Cerebellar cortex (tissue), 1 donor: ENCODE results near the gene SETD2.
A peak's percentile ranks its signal among the peaks of the same experiment; 100 is the strongest.

ENCODE experiments used
- DNase-seq: peaks from one replicate; pipeline ENCODE4 v3.0.0-alpha.2; 2015; ENCODE audit warnings: low spot score

The SETD2 gene

DNA sequence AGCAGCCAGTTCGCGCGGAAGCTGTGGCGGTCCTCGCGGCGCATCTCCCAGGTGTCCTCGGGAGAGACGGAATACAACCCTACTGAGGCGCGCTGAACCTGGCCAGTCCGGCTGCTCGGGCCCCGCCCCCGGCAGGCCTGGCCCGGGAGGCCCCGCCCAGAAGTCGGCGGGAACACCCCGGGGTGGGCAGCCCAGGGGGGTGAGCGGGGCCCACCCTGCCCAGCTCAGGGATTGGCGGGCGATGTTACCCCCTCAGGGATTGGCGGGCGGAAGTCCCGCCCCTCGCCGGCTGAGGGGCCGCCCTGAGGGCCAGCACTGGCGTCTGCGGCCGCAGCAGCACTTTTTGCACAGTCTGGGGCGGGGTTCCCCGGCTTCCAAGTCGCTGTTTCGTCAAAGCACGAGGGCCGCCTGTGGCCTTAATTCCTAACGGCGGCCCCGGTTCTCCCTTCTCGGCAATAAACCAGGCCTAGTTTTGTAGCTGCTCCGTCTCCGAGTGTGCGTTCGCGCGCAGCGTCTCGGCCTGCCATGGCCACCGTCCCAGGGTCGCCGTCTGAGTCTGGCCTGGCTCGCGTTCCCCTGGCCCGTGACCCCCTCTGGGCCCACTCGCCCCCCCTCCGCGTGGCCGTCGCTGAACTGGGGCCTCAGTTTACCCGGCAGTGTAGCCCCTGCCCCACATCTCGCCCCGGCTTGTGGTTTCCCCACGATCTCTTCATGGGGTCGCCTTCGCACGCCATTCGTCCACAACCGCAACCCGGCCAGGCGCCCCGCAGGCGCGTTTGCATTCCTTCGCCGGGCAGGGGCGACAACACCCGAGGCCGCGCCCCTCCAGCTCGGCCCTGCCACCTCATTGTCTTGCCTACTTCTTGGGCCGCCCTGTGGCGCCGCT is 154.4 kb downstream of the SETD2 start:
- DNase-seq, result peak; percentile 65

- no peak for DNase-seq
Observed at GRCh38 chr3:47008851-47009224, 155.1 kb downstream of the SETD2 start.

GRCh38 chr3:47008234-47008796 is 155.6 kb downstream of the SETD2 start:
- no peak for DNase-seq

- DNase-seq, result no peak
Observed at GRCh38 chr3:47007482-47008233, 156.3 kb downstream of the SETD2 start.

DNA sequence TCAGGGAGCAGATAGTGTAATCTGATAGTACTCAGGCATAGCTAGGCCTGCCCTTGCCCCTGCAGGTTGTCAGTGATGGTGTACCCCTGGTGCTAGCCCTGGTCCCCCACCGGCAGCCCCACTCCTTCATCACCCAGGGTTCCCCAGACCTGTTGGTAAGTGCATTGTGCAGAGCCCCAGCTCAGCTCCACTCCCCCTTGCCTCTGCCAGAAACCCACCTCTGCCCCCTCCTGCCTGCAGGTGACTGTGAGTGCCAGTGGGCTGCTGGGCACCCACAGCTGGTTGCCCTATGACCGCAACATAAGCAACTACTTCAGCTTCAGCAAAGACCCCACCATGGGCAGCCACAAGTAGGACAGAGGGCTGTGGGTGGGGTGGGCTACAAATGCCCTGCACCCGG is 156.9 kb downstream of the SETD2 start:
- no peak for DNase-seq

DNA sequence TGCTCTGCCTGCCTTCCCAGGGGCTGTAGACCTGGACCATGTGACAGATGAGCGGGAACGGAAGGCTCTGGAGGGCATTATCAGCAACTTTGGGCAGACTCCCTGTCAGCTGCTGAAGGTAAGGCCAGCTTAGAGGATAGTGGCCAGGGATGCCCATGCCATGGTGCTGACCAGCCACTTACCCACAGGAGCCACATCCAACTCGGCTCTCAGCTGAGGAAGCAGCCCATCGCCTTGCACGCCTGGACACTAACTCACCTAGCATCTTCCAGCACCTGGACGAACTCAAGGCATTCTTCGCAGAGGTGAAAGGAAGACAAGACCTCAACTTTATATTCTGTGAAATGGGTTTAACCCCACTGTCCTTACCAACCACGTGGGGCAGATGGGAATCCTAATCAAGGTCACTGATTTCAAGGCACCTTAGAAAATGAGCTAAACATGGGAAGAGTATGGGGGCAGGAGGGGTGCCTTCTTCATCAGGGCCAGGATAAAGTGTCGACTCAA is 157.7 kb downstream of the SETD2 start:
- DNase-seq, result no peak

GRCh38 chr3:47005212-47006144 is 158.4 kb downstream of the SETD2 start:
- DNase-seq, result peak; percentile 59

DNA sequence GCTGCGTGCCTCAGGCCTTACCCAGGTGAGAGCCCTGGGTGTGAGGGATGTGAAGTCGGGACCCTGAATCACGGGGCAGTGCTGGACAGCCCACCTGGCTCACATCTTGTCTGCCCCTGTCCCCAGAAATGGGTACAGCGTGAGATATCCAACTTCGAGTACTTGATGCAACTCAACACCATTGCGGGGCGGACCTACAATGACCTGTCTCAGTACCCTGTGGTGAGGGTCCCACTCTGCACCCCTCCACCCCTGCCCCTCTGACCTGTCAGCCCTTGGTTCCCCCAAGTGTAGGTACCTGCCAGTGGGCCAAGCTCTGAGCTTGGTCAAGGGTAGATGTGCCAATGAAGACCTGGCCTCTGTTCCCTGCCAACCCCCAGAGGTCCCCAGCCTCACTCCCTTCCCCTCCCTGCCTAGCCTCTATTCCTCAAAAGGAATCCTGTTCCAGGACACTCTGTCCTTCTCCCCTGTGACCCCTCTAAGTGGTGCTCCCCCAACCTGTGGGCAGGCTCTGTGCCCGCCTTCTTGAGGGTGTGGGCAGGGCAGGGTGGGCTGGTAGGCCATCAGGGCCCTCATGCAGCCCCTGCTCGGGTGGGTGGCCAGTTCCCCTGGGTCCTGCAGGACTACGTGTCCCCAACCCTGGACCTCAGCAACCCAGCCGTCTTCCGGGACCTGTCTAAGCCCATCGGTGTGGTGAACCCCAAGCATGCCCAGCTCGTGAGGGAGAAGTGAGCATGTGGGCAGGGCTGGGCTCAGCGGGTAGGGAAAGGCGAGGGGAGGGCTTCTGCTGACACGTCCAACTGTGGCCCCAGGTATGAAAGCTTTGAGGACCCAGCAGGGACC is 159.3 kb downstream of the SETD2 start:
- DNase-seq, result no peak

GRCh38 chr3:47003461-47004368 is 160.2 kb downstream of the SETD2 start:
- no peak for DNase-seq

GRCh38 chr3:47003056-47003410 is 160.9 kb downstream of the SETD2 start:
- DNase-seq, result no peak

DNA sequence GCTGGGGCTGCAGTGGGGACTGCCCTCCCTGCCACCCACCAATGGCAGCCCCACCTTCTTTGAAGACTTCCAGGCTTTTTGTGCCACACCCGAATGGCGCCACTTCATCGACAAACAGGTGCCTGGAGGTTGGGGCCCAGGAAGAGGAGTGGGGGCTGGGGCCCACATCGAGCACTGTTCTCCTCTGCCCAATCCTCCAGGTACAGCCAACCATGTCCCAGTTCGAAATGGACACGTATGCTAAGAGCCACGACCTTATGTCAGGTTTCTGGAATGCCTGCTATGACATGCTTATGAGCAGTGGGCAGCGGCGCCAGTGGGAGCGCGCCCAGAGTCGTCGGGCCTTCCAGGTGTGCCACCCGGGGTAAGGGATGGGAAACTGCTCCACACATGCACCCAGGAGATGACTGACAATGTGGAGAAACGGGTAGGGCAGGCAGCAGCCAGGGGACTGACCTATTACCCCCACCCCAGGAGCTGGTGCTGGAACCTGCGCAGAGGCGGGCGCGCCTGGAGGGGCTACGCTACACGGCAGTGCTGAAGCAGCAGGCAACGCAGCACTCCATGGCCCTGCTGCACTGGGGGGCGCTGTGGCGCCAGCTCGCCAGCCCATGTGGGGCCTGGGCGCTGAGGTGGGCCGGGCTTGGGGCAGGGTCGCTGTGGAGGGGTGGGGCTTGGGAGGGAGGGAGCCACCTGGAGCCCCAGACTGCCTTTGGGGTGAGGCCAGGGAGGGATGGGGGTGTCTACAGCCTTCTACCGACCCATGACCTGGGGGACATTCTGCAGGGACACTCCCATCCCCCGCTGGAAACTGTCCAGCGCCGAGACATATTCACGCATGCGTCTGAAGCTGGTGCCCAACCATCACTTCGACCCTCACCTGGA is 161.5 kb downstream of the SETD2 start:
- no peak for DNase-seq

DNA sequence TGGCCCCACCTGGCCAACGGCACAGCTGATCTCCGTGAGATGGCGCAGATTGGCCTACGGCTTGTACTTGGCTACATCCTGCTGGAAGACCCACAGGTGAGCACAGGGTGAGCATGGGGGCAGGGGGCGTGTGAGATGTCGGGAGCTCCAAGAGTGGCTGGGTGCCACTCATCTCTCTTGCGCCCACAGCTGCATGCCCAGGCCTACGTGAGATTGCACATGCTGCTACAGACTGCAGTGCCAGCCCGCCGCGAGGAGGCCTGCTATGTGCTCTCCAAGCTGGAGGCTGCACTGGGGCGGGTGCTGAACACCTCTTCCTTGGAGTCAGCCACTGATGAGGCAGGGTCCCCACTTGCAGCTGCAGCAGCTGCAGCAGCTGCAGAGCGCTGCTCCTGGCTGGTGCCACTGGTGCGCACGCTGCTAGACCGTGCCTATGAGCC is 162.2 kb downstream of the SETD2 start:
- DNase-seq, result no peak

GRCh38 chr3:47000922-47001730 is 162.8 kb downstream of the SETD2 start:
- DNase-seq, result no peak

DNA sequence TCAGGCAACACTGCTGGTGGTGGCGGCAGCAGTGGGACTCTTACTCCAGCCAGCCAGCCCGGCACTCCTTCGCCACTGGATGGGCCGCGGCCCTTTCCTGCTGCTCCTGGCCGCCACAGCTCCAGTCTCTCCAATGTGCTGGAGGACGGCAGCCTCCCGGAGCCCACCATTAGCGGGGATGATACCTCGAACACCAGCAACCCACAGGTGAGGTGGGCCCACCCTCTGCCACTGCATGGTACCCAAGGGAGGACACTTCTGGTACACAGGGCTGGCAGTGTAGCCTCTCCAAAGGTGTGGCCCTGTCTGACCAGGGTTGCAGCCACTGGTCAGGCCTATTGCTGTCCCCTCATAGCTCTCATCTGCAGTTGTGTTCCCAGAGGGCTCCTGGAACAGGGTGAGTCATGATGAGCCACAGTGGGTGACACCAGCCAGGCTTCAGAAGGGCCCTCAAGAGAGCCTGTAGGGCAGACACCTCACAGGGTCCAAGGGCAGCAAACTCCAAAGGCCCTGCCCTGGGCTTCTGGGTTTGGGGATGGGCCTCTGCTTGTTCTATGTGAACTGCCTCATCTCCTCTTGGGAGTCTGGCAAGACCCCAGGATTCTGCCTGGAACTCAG is 163.6 kb downstream of the SETD2 start:
- DNase-seq, result no peak

DNA sequence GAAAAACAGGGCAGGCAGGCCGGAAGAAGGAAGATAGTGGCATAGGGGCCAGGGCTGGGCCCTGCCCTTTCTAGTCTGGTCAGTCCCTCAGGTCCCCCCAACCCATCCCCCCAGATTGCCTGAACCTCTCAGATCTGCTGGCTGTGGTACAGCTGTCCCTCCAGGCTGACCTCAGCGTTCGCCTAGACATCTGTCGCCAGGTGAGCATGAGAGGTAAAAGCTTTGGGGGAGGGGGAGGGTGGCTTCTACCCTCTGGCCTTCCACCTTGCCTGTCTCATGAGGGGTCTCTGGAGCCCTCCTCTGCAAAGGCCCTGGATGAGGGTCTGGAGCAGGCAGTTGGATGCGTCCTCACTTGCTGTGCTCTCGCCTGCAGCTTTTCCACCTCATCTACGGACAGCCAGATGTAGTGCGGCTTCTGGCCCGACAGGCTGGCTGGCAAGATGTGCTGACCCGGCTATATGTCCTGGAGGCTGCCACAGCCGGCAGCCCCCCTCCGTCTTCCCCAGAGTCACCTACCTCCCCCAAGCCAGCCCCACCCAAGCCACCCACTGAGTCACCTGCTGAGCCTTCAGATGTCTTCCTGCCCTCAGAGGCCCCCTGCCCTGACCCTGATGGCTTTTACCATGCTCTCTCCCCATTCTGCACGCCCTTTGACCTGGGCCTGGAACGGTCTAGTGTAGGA is 164.3 kb downstream of the SETD2 start:
- DNase-seq, result no peak

- DNase-seq, result no peak
Observed at GRCh38 chr3:46998852-46999515, 164.9 kb downstream of the SETD2 start.
